Ramos (cell line): ENCODE measurements around the gene PASK.
"Not testable (repeated sequence)": the region's sequence is repeated elsewhere in the genome, so short reads cannot be mapped to it uniquely, and the experiment has no call there.

Experiments used
- in situ Hi-C: fragments of 300-500 bp; cut with MboI; formaldehyde crosslinking; loops from one replicate; pipeline ENCODE4 v1.14.3; 2022; ENCODE audit warnings: low sequenced_read_pairs; ENCODE audit not compliant: unreplicated experiment

The PASK gene

DNA sequence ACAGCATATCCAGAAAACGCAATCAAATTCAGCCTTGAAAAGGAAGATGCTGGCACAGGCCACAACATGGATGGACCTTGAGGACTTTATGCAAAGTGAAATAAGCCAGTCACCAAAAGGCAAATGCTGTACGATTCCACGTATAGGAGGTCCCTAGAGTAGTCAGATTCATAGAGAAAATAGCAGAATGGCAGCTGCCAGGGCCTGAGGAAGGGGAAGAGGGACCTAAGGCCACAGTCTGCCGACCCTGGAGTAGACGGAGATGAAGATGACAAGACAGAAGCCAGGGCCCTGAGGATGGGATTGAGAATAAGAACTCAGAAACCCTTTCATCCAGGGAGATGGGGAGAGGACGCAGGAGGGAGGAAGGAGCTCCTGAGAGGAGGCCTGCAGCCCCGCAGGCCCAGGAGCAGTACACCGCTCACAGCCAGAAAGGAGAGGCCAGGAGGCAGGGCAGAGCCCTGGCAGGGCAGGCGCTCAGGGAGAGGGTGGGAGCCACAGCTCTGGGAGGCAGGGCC, 39.1 kb downstream of the PASK start:
- in situ Hi-C loops: no loop called here

DNA sequence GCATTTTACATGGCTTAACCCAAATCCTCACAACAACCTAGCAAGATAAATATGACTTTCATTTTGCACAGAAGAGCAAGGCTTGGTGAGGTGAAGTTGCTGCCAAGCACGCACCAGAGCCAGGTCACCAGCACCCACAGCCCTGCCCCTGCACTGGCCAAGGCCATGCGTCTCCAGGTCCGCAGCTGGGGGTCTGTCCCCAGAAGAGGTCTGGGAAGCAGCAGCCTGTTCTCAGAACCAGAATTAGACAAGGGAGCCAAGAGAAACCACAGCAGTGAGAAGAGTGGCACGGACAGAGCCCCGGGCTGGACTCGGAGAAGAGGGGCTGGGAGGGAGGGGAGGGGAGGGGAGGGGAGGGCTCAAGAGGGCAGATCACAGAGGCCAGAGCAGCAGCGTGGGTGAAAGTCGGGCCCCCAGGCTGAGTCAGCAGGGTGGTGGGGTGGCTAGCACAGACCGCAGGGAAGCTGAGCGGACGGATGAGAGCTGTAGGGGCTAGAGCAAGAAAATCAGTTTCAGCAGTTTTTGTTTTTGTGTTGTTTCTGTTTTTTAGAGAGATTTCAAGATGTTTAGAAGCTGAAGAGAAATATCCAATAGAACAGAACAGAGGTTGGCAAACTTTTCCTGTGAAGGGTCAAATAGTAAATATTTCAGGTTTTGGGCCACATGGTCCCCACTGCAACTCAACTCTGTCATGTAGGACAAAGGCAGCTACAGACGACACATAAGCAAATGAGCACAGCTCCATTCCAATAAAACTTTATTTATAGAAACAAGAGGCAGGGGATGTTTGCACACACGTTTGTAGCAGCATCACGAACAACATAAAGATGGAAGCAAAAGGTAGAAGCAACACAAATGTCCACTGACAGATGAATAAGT, 39.8 kb downstream of the PASK start:
- in situ Hi-C loops: no loop called here

DNA sequence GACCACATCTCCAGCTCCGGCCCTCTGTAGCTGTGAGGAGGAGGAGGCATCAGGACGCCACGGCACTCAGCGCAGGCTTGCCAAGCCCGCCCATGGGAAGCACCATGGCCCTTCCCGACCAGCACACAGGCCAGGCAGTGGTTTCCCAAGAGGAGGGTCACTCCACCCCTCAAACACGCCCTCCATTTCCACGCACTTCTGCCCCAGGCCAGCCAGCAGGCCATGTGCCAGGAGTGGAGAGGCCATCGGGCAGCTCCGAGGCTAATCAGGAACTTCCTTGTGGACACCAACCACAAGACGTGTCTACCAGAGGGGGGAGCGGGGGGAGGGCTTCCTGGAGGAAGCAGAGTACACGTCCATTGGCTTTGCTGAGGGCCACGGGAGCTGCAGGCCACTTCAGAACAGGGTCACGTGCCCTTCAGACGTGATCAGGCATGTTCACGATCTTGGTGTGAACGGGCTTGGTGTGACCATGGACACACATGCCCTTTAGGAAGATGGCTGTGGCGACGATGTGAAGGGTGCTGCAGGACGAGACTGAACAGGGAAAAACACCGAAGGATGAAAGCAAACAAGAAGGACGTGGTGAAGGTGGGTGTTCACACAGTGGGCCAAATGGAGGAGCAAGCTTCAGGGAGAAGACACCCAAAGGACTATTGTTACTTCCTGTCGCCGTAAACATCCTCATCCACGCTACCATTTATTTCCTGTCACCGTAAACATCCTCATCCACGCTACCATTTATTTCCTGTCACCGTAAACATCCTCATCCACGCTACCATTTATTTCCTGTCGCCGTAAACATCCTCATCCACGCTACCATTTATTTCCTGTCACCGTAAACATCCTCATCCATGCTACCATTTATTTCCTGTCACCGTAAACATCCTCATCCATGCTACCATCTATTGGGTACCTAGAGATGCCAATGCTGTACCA, 40.7 kb downstream of the PASK start:
- in situ Hi-C loops: no loop called here

DNA sequence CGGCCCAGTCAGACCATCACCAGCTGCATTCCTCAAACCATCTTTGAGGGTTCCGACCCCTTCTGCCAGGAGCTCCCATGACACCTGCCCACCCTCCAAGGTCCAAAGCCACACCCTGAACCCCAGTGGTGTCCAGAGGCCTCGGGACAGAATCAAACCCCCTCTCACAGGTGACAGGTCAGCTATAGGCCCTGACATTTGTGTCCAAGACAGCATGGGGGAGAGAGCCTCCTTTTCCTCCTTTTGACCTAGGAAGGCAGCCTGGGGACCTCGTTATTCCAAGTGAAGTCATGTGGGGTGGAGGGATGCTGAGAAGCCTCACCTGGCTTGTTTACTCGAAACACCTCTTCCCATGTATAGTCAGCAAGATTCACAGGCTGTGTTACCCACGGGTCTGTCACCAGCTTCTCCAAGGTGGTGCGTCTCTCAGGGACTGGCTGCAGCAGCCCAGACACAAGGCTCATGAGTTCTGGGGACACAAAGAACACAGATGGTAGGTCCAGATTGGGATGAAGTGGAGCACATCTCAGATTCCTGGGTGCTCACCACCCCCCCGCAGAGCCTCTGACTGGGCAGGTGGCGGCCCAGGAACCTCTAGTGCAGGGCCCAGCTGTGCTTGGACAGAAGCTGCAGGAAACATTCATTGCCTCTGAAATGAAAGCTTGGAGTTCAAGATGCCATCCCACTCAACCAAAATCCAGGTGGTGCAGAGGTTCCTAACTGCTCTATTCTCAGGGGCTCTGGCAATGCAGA, 42.1 kb downstream of the PASK start:
- in situ Hi-C loops: no loop called here

DNA sequence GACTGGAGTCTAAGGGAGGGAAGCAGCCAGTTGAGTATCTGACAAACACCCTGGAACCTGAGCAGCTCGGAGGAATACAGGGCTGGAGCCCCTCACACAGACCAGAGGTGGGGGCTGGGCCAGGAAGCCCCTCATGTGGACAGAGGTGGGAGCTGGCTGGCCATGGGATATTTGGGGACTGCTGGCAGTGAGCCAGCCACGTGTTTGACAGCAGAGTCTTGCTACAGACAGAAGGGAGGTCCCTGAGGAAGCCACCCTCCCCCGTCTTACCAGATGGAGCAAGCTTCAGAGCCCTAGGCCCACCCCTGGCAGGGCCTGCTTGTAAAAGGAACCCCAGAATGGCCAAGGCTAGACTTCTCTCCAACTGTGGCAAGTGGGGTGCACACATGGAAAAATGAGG, 43.6 kb downstream of the PASK start:
- in situ Hi-C loops: no loop called here

DNA sequence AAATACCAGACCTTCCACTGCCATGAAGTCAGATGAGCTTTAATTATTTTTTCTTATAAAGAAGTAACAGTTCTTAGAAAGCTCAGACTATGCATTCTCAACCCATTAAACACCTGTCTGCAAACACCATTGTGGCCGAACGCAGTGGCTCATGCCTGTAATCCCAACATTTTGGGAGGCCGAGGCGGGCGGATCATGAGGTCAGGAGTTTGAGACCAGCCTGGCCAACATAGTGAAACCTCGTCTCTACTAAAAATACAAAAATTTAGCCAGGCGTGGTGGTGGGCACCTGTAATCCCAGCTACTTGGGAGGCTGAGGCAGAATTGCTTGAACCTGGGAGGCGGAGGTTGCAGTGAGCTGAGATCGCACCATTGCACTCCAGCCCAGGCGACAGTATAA, 44.7 kb downstream of the PASK start:
- in situ Hi-C loops: not testable (repeated sequence)

DNA sequence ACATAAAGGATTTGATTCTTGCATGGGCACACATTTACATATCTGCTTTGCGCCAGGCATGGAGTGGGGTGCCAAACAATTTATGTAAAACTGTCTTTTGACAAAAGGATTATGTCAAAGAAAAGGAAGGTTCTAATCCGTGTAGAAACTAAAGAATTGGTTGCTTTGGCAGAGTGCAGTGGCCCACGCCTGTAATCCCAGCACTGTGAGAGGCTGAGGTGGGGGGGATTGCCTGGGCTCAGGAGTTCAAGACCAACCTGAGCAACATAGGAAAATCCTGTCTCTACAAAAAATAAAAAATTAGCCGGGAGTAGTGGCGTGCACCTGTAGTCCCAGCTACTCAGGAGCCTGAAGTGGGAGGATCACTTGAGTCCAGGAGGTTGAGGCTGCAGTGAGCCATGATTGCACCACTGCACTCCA, 46.1 kb downstream of the PASK start:
- in situ Hi-C loops: no loop called here

DNA sequence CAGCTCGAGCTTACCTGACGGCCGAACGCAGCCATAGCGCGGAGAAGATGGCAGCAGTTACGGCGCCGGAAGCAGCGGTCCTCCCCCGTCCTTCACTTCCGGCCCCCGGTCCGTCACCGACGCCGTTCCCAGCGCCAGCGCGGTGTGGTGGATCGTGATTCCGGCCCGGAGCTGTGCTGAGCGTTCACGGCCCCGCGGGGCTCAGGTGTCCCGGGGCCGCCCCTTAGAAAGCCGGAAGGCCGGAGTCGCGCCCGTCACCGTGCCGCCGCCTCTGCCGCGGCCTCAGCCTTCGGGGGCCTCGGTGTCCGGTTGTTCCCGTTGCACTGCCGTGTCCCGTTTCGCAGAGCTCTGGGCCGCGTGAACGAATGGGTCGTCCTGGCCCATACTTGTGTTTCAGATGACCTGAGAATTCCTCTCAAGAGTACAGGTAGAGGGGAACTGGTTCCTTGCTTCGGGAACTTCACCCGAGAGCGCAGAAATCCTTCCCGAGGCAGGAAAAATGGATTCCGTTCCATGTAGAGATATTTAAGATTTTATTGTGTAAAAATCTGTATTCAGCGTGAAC, 47.0 kb downstream of the PASK start, which contains the start of gene MTERF4:
Gene MTERF4, minus strand, starts transcription at position 49 of the 565 bp plus-strand sequence. Its CDS starts 14 bp downstream, at position 35.
- in situ Hi-C loops: no loop called here

DNA sequence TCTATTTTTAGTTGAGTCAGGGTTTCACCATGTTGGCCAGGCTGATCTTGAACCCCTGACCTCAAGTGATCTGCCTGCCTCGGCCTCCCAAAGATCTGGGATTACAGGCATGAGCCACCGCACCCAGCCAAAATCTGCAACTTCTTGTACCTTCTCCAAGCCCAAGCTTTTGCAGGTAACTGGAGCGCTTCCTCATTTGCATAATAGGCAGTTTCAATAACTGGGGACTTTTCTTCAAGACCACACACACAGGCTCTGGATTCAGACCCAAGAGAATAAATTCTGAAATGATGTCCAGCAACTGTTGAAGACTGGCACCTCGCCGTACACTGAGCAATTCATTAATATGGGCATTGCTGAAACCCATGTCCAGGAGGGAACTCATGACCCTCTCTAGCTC, 50.0 kb downstream of the PASK start:
- in situ Hi-C loops: no loop called here

DNA sequence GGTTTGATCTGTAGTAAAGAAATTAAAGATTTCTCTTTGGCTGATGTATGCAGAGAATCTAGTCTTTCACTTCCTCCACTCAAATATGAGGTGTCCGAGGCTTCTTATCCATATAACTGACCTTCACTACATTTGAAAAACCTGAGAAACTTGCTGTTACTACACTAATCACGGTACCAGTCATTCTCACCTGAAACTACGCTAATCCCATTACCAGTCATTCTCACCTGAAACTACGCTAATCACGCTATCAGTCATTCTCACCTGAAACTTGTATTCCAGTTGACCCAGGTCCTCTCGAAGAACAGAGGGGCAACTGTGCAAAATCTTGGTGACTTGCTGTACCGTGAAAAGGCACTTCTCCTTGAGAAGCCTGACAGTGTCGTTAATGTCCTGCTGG, 52.3 kb downstream of the PASK start:
- in situ Hi-C loops: no loop called here

DNA sequence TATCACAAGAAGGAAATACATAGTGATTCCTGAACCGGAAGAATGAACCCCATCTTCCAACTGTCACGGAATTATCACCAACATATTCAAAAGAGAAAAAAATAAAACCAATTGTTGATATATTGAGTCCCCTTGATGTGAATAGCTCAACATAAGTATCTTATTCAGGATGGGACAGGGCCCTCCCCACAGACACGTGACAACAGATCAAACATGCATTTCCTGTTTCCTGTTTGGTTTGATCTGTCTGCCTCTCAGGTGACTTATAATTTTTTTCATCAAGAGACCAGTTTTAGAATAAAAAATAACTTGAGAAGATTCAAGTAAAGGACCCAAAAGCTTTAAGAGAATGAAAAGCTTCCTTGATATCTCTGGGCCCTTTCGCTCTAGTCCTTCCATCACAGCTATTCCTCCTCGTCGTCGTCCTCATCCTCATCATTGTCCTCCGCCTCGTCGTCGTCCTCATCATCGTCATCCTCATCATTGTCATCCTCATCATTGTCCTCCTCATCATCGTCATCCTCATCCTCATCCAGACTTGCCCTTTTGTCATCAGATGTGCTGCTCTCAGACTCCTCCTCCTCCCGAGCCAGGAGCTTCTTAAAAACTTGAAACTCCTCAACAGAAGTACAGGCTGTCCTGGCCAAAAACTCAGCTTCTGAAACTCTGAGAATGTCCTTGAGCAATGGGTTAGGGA, 53.5 kb downstream of the PASK start:
- in situ Hi-C loops: no loop called here

DNA sequence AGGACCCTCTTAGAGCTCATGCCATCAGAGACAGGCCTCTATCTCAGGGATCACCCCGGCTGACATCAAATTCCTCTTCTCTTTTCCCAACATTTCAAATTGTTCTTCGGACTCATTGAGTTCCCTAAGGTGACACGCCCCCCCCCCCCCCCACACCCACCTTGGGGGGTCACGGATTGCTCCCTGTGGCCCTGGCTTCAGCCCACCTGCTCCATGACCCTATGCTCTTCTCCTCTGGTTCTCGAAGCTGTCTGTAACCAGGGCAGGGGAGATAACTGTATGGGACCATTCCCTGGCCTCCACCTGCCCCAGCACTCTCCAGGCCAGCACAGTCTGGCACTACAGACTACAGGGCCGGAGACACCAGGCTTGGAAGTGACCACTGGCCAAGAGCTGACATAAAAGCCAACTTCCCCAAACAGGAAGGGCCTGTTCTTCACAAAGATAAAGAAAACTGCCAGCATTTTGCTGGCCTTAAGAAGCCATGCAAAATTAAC, 54.3 kb downstream of the PASK start:
- in situ Hi-C loops: no loop called here

DNA sequence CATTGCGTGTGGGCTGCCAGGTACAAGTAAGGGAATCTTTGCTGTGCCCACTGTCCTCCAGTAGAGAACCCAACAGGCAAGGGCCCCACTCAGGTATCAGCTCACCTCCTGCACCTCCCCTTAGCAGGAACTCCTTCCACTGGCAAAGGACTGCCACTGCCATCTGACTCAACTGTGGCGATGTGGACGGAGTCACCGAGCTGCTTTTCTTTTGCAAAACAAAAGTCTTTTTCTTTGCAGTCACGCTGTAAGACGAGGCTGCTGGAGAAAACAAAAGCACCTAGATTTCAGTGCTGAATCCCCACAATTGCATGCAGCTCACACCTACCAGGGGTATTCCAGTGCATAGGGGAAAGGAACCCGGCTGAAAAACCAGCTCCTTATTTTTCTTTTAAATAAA, 55.1 kb downstream of the PASK start:
- in situ Hi-C loops: no loop called here

DNA sequence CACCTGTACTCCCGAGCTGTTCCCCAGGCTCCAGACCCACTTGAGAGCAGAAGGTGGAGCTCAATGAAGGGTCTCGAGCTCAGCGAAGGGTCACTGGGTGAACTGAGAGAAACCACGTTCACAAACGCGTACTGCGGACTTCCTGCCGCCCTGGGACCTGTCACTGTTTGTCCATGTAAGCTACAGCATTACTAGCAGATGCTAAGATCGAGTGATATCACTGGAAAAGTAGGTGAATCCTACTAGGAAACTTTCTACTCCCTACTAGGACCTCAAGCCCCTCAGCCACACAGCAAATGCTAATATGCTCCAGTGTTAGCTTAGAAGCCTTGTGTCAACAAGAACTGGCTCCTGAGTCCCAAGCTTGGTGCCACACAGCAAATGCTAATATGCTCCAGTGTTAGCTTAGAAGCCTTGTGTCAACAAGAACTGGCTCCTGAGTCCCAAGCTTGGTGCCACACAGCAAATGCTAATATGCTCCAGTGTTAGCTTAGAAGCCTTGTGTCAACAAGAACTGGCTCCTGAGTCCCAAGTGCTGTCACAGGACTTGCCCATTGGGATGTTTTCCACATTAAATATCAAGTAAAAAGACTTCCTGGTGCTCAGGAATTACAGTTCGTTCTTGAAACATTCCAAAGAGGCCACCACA, 56.0 kb downstream of the PASK start:
- in situ Hi-C loops: not testable (repeated sequence)

DNA sequence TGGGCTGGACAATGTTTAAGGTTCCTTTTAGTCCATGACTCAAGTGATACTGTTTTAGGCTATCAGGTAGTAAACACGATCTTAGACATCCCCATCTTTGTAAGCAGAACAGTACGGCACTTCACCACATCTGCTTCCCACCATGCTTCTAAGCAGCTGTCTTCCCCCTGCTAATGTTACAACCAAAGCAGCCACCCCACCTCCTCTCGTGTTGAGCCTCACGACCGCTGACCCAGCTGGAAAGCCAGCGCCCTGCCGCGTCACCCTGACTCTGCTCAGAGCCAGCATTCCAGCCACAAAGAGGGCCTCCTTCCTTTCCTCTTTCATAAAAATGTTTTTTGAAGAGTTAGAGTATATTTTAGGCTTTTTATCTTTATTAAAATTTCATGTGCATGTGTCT, 56.6 kb downstream of the PASK start:
- in situ Hi-C loops: no loop called here

DNA sequence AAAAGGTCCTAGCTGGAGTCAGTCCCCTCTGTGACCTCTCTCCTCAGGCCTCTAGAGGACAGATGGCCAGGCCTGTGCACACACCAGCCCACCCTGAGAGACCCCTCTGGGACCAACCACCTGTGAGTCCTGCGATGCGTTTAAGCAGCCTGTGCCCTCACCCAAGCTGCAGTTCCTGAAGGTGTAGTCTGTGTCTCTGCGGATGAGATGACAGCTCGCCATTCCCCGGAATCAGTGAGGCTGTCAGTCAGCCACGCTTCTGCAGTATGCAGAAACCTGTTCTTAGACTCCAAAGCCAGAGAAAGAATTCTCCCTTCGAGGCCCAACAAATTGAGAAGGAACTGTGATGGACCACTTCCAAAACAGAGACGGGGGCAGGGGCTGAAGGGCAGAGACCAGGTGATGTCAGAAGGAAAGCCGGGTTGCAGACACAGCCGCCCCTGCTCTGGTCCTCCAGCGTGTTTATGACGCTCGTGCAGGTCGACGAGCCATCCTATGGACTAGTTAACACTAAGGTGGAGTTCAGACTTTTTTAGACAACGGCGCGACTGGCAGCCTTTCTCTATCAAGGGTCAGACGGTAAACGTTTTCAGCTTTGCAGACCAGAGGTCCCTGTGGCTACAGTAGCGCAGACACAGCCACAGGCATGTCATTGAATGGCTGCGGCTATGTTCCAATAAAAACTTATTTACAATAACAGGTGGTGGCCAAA, 57.4 kb downstream of the PASK start:
- in situ Hi-C loops: no loop called here

DNA sequence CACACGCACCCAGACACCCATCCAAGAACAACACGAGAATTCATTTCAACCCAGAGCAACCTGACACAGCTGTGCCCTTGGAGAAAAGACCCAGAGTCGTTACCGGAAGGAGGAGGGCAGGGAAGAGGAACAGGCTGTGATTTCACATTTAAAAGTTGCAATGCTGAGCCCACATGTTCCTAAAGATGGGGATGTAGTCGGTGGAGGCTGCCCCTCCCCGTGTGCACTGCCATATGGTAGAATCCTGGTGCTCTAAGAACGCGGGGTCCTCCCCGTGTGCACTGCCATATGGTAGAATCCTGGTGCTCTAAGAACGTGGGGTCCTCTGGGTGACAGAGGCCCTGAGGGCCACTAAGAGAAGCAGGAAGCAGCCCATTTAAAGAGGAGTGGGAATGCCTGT, 58.1 kb downstream of the PASK start:
- in situ Hi-C loops: no loop called here
